ENCODE results near the gene CCDC192. TPM values are rescaled to one million over a fixed set of nuclear protein-coding genes. Genes with fewer than 3 reads are reported as not detected.
"Not testable (repeated sequence)": the region's sequence is repeated elsewhere in the genome, so short reads cannot be mapped to it uniquely, and the experiment has no call there.

Gene CCDC192
- total RNA-seq, 1 donor from 2014 or later: not detected

GRCh38 chr5:127699416-127699815 lies 3.8 kb upstream of the CCDC192 start:
- DNase-seq: no peak

- no peak for DNase-seq
Measured at GRCh38 chr5:127700237-127700766, 2.9 kb upstream of the CCDC192 start.

DNA sequence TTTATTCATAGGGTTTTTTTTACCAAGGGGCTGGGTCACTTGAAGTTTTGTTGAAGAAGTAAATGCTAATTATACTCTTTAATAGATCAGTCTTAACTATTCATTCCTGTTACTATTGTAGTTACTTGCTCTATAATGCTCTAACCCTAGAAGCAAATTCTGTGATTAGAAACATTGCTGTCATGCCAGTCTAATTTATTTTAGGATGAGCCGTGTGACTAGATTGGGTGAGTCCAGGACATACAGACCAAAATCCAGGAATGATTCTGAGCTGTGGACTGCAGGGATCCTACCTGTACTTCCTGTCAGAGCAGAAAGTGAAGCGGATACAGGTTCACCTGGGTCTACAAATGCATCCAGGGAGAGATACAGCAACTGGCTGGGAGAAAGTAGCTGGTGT lies 757 bp upstream of the CCDC192 start:
- DNase-seq: no peak

DNA sequence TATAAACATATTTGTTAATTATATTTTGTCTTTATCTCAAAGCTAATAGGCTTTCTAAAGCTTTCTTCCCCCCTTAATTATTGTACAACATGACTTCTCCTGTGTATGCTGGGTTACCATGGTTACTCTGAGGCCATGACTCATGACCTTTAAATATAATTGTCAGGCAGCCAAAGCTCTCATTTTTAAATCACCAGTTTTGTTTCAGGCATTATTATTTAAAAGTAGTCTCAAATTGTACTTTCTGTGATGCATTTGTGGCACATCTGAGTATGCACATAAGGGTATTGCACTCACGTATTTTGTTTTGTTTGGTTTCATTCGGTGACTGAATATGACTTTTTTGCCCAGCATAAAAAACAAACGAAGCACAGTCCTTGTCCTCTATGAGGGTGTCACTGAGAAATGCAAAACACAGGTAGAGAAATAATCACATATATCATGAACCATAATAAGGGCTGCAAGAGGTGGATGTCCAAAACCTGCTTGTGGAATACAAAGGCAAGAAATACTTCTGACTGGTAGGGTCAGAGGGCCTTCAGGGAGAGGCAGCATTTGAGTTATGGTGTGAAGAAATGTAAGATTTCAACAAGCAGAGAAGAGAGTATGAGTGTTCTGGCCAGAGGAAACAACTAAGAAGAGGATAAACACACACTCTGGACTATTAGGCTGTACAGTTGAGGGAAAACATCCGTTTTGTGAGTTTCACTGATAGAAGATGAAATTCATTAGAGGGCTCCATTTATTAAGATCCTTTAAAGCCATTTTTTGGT lies 2.1 kb downstream of the CCDC192 start:
- DNase-seq: peak; percentile 62

DNA sequence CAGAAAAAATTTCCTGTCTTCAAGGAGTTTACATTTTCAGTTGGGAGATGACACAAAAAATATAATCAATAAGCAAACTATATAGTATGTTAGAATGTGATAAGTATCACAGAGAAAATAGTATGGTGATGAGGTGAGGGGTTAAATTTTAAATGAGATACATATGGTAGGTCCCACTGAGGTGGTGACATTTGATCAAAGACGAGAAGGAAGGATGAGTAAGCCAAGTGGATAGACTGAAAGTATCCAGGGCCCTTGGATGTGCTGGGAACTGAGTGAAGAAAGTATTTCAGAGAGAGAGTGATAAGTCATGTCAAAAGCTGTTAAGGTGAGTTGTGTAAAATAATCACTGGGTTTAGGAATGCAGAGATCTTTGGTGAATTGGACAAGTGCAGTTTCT lies 3.5 kb downstream of the CCDC192 start:
- no peak for DNase-seq

DNA sequence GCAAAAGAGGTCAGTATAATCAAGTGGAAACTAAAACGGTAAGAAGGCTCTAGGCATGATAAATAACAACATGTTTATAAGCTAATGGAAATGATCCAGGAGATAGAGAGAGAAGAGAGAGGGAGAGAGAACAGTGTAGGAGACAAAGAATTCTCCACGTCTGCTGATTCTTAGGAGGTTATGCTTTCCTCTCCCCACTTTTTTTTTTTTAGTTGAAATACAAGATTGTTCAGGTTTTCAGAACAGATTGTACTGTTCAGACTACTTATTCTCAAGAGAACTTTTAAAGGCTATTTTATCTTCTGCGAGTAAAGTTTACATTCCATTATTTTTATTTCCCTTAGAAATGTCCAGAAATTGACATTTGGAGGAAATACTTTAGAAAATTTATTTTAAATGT lies 4.0 kb downstream of the CCDC192 start:
- no peak for DNase-seq

DNA sequence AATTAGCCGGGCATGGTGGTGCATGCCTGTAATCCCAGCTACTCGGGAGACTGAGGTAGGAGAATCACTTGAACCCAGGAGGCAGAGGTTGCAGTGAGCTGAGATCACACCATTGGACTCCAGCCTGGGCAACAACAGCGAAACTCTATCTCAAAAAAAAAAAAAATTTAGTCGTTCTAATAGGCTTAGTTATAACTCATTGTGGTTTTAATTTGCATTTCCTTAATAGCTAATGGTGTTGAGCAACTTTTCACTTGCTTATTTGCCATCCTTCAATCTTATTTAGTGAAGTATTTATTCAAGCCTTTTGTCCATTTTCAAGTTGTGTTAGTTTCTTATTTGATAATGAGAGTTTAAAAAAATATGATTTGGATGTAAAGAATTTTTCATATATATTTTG lies 9.9 kb downstream of the CCDC192 start:
- not testable (repeated sequence) for DNase-seq

DNA sequence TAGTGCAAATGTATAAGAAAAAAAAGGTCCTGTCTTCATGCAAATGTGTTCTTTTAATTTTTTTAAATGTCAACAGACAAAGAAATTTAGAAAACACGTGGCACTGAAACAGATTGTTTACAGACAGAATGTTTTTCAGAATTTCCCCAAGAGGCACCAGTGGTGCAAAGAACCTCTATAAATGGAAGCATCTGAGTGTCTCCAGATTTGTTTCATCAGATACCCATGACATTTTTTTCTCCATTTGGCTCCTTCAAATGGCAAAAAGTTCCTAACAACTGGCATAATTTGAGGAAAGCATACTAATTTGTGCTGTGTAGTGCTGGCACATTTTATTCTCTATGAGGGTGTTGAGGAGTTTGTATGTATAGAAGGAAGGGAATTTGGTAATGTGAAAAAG lies 15.0 kb downstream of the CCDC192 start:
- DNase-seq: no peak

GRCh38 chr5:127723571-127723970 lies 20.4 kb downstream of the CCDC192 start:
- peak; percentile 82 for DNase-seq

GRCh38 chr5:127725673-127726072 lies 22.5 kb downstream of the CCDC192 start:
- DNase-seq: no peak

GRCh38 chr5:127732963-127733362 lies 29.8 kb downstream of the CCDC192 start:
- no peak for DNase-seq

- DNase-seq: not testable (repeated sequence)
Measured at GRCh38 chr5:127739348-127739747, 36.2 kb downstream of the CCDC192 start.

GRCh38 chr5:127739807-127740384 lies 36.7 kb downstream of the CCDC192 start:
- no peak for DNase-seq

- DNase-seq: no peak
Measured at GRCh38 chr5:127741412-127741811, 38.2 kb downstream of the CCDC192 start.

DNA sequence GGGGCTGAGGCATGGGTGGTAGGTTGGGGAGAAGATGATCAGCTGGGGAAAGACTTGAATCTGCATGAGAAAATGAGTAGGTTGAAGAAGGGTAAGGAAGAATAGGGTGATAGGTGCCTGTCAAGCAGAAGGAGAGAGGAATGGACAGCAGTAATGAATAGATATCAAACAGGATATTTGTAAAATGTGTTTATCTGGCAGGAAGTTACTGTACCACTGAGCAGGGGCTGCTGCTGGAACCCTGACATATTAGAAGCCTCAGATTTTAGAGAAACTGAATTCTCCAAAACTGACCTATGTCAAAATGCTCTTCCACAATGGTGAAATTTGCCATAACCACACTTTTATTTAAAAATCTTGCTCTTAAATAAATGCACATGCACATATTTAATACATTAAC lies 41.0 kb downstream of the CCDC192 start:
- DNase-seq: no peak

DNA sequence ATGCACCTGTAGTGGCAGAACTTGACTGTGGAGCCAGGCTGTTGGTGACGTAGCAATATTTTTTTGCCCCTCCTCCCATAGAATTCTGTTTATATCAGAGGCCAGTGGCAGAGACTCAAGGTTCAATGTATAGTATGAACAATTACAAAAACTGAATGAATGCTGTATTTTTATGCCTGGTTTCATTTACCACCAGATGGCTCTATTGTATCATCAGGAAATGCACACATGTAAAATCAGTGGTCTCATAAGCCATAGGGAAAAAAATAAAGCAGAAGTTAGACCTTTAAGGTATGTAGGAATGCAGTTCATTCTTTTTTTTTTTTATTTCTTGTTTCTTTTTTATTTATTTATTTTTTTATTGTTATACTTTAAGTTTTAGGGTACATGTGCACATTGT lies 43.6 kb downstream of the CCDC192 start:
- DNase-seq: peak; percentile 49

GRCh38 chr5:127752503-127753265 lies 49.5 kb downstream of the CCDC192 start:
- DNase-seq: not testable (repeated sequence)

- DNase-seq: no peak
Measured at GRCh38 chr5:127754259-127754658, 51.1 kb downstream of the CCDC192 start.

- no peak for DNase-seq
Measured at GRCh38 chr5:127754706-127755105, 51.5 kb downstream of the CCDC192 start.

- DNase-seq: peak; percentile 79
Measured at GRCh38 chr5:127757576-127757975, 54.4 kb downstream of the CCDC192 start.

DNA sequence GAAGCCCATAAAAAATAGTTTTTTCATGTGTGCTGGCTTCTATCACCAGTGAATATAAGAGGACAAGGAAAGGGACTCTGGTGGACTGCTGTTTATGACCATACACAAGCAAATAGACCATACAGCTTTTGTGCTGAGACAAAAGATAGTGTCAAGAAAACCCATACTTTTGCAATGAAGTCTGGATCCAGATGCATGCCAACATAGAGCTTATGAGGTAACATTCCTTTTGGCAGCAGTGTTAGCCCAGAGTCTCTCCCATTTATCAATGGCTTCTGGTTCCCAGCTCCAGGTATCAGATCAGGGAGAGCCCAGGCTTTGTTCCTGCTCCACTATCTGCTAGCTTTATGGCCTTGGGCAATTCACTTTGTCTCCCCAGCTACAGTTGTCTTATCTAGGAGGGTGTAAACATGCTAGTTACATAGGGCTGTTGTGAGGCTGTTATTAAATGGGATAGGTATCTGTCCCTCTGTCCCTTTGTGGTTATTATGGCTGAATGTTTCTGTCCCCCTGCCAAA lies 55.6 kb downstream of the CCDC192 start:
- no peak for DNase-seq

DNA sequence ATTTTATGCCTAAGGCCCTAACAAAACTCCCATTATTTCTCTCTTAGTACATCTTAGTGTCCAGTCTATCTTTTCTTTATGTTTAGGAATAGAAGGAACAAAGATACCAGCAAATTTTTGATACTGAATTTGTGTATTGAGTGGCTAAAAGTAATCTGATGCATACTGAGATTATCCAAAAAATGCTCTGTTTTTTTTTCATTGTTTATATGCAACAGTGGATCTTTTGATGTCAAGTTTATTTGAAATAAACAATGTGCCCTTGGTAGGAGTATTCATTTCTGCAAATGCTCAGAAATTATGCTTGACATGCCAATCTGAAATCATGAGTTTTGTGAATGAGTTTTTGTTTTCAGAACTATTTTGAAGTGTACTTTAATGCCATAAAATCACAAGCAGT lies 58.7 kb downstream of the CCDC192 start:
- no peak for DNase-seq

DNA sequence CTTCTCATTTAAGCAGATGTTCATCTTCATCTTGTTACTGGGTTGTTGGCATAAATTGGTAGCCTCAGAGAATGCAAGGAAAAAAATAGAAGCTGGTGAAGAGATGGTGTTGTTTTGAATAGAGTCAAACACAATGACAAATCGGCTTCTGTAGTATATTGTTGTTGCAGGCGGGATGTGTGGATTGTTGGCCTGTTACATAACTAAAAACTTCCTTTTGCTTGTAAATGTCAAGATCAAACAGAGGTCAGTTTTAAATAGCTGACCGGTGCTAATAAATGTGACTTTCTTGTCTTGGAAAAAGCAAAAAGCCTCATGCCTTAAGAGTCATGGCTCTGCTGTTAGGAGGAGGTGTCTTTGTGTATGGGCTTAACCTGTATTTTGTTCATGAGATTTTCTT lies 59.2 kb downstream of the CCDC192 start:
- peak; percentile 22 for DNase-seq
